Activated CD8-positive, alpha-beta T cell treated with anti-CD3 and anti-CD28 coated beads for 36 hours (primary cell): Measurements from ENCODE around the gene MUC13. TPM values are rescaled to one million over a fixed set of nuclear protein-coding genes. Genes with fewer than 3 reads are reported as not detected.
"Not testable (repeated sequence)": the region's sequence is repeated elsewhere in the genome, so short reads cannot be mapped to it uniquely, and the experiment has no call there.

ENCODE experiments used
- ATAC-seq: fragments of 200-7000 bp; cut with Tn5 transposase; one replicate; pipeline ENCODE4 v1.10.0; 2021; ENCODE audit warnings: mild to moderate bottlenecking, moderate library complexity
- CTCF ChIA-PET: fragments of 350-600 bp; sonication (Branson Sonifier 250); formaldehyde crosslinking; loops from one replicate; lab custom pipeline; 2021; ENCODE audit warnings: antibody characterized with exemption; lab: Charles Lee
- POLR2A ChIA-PET: fragments of 350-600 bp; sonication (Branson Sonifier 250); formaldehyde crosslinking; loops from one replicate; lab custom pipeline; 2021; ENCODE audit warnings: antibody characterized with exemption; lab: Charles Lee
- DNase-seq: peaks from one replicate; pipeline ENCODE4 v3.0.0-alpha.2; 2020
- H3K27ac Mint-ChIP-seq: one replicate; pipeline ENCODE4 v1.8.0; 2021; ENCODE audit warnings: mild to moderate bottlenecking, mixed read lengths
- H3K27me3 Mint-ChIP-seq: one replicate; pipeline ENCODE4 v1.8.0; 2021; ENCODE audit warnings: mixed read lengths
- H3K36me3 Mint-ChIP-seq: one replicate; pipeline ENCODE4 v1.8.0; 2021; ENCODE audit warnings: low read depth, mixed read lengths
- H3K4me1 Mint-ChIP-seq: one replicate; pipeline ENCODE4 v1.8.0; 2021; ENCODE audit warnings: low read depth, mixed read lengths
- H3K4me3 Mint-ChIP-seq: one replicate; pipeline ENCODE4 v1.8.0; 2021; ENCODE audit warnings: mild to moderate bottlenecking, moderate library complexity, mixed read lengths
- H3K9me3 Mint-ChIP-seq: one replicate; pipeline ENCODE4 v1.8.0; 2021; ENCODE audit warnings: mixed read lengths
- CTCF ChIP-seq: fragments of 200-600 bp; IDR thresholded peaks from one replicate; pipeline ENCODE4 v1.8.0; 2022; ENCODE audit warnings: antibody characterized with exemption, mild to moderate bottlenecking
- intact Hi-C: fragments of 100-400 bp; cut with micrococcal nuclease; formaldehyde crosslinking; loops from one replicate; pipeline ENCODE4 v1.10.0; 2022
- total RNA-seq, 2 experiments: library from RNA; stranded (reverse); gene quantifications; one replicate each; pipeline ENCODE4 v1.2.3, GENCODE V29; 2021

The MUC13 gene
- total RNA-seq, 2 experiments from 2014 or later, result not detected

DNA sequence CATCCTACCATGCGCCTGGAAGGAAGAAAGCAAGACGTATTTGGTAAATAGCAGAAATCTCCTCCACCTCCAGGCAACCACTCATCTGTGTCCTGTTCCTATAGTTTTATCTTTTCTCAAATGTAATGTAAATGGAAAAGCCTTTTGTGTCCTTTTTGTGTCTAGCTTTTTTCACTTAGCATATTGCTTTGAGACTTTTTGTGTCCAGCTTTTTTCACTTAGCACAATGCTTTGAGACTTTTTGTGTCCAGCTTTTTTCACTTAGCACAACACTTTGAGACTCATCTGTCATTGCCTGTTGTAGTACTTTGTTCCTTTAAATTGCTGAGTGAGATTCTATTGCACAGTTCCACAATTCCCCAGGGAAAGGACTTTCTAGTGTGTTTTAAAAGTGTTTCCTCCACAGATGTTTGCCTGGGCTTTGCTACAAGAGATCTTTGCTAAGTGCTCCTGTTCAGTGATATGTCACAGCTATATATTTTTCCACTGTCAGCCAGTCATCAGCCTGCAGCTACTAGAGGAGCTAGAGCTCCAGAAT is 27.9 kb upstream of the MUC13 start:
- ChIA-PET POLR2A (no interaction called here), CTCF (no interaction called here)
- Mint-ChIP-seq H3K9me3 (no peaks in the 10 kb centered on the region), H3K4me3 (no peak overlapping the region), H3K36me3 (no peaks in the 10 kb centered on the region), H3K4me1 (peaks cover 4% of the 10 kb centered on the region), H3K27me3 (peaks cover 2% of the 10 kb centered on the region), H3K27ac (no peak overlapping the region)
- ATAC-seq (no peak), DNase-seq (no peak)
- intact Hi-C loops, result no loop called here
- no peak for TF ChIP-seq CTCF

DNA sequence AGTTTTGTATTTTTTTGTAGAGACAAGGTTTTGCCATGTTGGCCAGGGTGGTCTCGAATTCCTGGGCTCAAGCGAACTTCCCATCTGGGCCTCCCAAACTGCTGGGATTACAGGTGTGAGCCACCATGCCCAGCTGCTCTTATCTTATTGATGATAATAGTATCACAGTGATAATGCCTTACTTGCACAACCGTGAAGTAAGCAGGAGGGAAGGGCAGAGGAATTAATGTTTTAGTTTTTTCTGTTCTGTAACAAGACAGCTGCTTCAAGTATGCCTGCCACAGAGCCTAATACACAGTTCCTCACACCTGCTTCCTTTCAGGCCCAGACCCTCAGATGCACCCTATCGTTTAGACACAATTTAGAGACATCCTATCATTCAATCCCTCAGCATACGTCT is 26.1 kb upstream of the MUC13 start:
- Mint-ChIP-seq H3K4me3 (no peak overlapping the region), H3K27me3 (peaks cover 2% of the 10 kb centered on the region), H3K27ac (no peak overlapping the region), H3K36me3 (no peaks in the 10 kb centered on the region), H3K9me3 (no peaks in the 10 kb centered on the region), H3K4me1 (peaks cover 4% of the 10 kb centered on the region)
- POLR2A ChIA-PET, result no interaction called here
- TF ChIP-seq CTCF, result no peak
- CTCF ChIA-PET, result interaction anchor here (0.8 kb wide), 1 partner anchor 199 kb away, joined by 3 read pairs; no protein-coding TSS in a partner anchor
- DNase-seq (no peak), ATAC-seq (no peak)
- intact Hi-C loops, result no loop called here

- DNase-seq (no peak), ATAC-seq (no peak)
- Mint-ChIP-seq H3K27me3 (peaks cover 2% of the 10 kb centered on the region), H3K4me3 (no peak overlapping the region), H3K27ac (no peak overlapping the region), H3K36me3 (no peaks in the 10 kb centered on the region), H3K4me1 (peaks cover 4% of the 10 kb centered on the region), H3K9me3 (no peaks in the 10 kb centered on the region)
- intact Hi-C loops, result no loop called here
- no peak for TF ChIP-seq CTCF
- ChIA-PET POLR2A (no interaction called here), CTCF (interaction anchor here (0.8 to 1.1 kb wide), 2 partner anchors 9 to 199 kb away, joined by 3 to 4 read pairs; no protein-coding TSS in a partner anchor)
These were observed 25.6 kb upstream of the MUC13 start for GRCh38 chr3:124960105-124960504.

GRCh38 chr3:124957951-124958350 is 23.4 kb upstream of the MUC13 start:
- H3K4me1 Mint-ChIP-seq, DNase-seq, H3K27ac Mint-ChIP-seq, H3K36me3 Mint-ChIP-seq, CTCF ChIA-PET, H3K27me3 Mint-ChIP-seq, intact Hi-C loops, ATAC-seq, POLR2A ChIA-PET, H3K9me3 Mint-ChIP-seq, H3K4me3 Mint-ChIP-seq: not testable (repeated sequence)

- ATAC-seq, result no peak
- Mint-ChIP-seq H3K4me1 (no peaks in the 10 kb centered on the region), H3K27me3 (no peaks in the 10 kb centered on the region), H3K4me3 (no peak overlapping the region), H3K9me3 (no peaks in the 10 kb centered on the region), H3K36me3 (no peaks in the 10 kb centered on the region), H3K27ac (no peak overlapping the region)
- DNase-seq, result no peak
- POLR2A ChIA-PET, result no interaction called here
- CTCF ChIA-PET, result interaction anchor here (1.1 kb wide), 1 partner anchor 51 kb away, joined by 4 read pairs; no protein-coding TSS in a partner anchor
- intact Hi-C loops, result no loop called here
- TF ChIP-seq CTCF, result no peak
These were observed 17.8 kb upstream of the MUC13 start for GRCh38 chr3:124952282-124952855.
